ENCODE results near the gene DHCR24. TPM values are rescaled to one million over a fixed set of nuclear protein-coding genes. Genes with fewer than 3 reads are reported as not detected.

Gene DHCR24
- total RNA-seq, 2 donors from 2014 or later, result 217 to 298 TPM

DNA sequence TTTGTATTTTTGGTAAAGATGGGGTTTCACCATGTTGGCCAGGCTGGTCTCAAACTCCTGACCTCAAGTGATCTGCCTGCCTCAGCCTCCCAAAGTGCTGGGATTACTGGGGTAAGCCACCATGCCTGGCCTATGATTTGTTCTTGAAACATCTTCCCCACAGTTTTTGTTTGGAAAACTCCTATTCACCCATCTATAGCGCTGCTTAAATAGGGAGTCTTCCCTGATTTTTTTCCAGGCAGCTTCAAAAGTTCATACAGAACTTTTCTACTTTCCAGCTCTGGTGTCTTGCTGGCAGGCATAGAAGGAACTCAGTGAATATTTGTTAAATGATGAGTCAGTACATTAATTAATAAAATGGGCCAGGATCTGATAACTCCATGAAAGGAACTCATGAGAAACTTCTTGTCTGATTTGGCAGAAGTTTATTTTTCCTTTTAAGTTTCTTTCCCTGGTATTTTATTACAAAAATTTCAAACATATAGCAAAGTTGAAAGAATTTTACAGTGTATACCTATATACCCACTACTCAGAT lies 52.9 kb downstream of the DHCR24 start:
- intact Hi-C loops (cut with DNase I, micrococcal nuclease), result no loop called here
- no peak for ATAC-seq
- DNase-seq, result no peak

DNA sequence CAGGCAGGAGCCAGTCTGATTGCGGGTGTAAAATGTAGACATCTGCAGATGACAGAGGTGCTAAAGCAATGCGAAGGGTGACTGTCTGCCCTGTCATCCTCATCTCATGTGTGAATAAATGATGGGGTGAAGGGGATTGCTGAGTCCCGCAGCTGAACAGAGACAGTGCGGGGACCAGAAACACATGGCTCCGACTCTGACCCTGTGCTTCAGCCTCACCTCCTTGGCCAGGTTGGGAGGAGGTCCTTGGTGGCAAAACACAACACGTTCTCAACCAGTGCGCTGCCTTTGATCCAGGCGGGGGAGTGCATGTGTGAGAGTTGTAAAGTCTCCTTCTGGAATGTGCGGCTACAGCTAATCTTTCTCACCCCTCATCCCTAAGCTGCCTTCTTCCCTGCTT lies 53.9 kb downstream of the DHCR24 start:
- intact Hi-C loops (cut with DNase I, micrococcal nuclease), result no loop called here
- ATAC-seq, result no peak
- DNase-seq, result no peak

DNA sequence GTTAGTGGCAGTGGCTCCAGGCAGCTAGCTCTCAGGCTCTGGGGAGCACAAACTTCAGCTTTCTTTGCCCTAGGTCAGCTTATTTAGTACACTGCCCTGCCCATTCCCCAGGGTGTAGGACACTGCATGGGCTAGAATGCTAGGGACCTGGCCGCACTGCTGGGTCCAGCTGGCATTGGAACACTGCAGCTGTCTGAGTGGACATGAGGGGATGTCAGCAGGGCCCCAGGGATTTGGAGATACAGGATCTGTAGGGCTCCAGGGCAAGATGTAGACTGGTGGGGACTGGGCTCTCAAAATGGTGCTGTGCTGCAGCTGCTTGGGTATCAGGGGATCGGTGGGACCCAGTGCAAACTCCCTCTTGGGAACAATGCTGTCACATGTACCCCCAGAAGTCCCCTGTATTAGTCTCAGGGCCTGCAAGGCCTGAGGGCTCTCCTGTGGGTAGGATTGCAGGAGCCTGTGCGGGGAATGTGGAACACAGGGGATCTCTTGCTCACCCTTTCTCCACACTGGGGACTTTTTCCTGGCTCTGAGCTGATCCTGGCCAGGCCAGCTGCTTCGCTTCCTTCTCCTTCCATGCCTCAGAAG lies 60.7 kb downstream of the DHCR24 start:
- ATAC-seq (no peak), DNase-seq (no peak)
- intact Hi-C loops (cut with DNase I, micrococcal nuclease), result no loop called here

DNA sequence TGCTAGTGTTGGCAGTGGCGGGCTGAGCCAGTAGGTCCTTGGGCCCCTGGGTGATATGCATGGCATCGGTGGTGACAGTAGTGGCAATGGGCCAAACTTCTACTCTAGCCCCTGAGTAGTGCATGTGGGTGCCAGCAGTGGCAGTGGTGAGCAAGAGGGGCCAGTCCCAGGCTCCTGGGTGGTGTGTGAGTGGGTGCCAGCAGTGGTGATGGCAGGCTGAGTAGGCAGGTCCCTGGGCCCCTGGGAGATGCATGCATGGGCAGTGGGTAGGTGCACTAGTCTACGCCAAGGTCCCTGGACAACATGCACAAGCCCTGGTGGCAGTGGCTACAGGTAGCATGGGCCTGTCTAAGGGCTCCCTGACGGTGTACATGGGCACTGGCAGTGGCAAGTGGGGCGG lies 61.3 kb downstream of the DHCR24 start:
- ATAC-seq, result no peak
- no peak for DNase-seq
- intact Hi-C loops (cut with DNase I, micrococcal nuclease), result no loop called here

DNA sequence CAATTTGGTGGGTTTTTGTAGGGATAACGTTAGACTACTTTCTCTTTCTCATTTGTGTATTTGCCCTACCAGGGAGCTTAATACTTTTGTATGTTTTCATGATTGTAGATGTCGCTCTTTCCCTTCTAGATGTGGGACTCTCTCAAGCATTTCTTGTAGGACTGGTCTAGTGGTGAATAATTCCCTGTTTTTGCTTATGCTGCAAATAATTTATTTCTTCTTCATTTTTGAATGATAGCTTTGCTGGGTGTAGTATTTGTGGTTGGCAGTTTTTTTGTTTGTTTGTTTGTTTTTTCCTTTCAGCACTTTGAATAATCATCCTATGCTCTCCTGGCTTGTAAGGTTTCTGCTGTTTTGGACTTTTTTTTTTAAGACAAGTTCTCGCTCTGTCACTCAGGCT lies 63.3 kb downstream of the DHCR24 start:
- no peak for ATAC-seq
- intact Hi-C loops (cut with DNase I, micrococcal nuclease), result no loop called here

DNA sequence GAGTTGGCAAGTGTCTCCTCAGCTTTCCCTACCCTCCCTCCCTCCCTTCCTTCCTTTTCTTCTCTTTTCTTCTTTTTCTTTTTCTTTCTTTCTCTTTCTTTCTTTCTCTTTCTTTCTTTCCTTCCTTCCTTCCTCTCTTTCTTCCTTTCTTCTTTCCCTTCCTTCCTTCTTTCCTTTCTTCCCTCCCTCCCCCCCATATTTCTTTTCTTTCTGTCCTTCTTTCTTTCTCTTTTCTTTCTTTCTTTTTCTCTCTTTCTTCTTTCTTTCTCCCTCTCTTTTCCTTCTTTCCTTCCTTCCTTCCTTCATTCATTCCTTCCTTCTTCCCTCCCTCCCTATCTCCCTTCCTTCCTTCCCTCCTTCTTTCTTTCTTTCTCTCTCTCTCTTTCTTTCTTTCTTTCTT lies 67.3 kb downstream of the DHCR24 start:
- ATAC-seq (no peak), DNase-seq (no peak)
- intact Hi-C loops (cut with DNase I, micrococcal nuclease), result loop anchor here in 1 of 2 donors (10.0 kb wide), 1 partner anchor 315 kb away; no protein-coding TSS in a partner anchor

More for the DNA sequence above, 63.3 kb downstream of the DHCR24 start:
- DNase-seq, result no peak

DNA sequence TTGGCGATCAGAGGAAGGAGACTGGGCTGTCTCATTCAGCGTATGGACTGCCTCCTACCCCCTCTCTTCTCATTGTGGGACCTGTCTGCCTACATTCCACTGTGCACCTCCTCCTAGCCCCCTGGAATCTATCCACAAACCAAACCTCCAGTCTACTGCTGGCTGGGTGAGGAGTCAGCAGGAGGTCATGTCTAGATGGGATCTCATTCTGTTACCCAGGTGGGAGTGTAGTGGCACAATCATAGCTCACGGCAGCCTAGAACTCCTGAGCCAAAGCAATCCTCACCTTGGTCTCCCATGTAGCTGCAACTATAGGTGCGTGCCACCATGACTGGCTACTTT lies 67.8 kb downstream of the DHCR24 start:
- intact Hi-C loops (cut with DNase I, micrococcal nuclease), result loop anchor here in 1 of 2 donors (10.0 kb wide), 1 partner anchor 314 kb away; no protein-coding TSS in a partner anchor
- ATAC-seq (no peak), DNase-seq (no peak)

DNA sequence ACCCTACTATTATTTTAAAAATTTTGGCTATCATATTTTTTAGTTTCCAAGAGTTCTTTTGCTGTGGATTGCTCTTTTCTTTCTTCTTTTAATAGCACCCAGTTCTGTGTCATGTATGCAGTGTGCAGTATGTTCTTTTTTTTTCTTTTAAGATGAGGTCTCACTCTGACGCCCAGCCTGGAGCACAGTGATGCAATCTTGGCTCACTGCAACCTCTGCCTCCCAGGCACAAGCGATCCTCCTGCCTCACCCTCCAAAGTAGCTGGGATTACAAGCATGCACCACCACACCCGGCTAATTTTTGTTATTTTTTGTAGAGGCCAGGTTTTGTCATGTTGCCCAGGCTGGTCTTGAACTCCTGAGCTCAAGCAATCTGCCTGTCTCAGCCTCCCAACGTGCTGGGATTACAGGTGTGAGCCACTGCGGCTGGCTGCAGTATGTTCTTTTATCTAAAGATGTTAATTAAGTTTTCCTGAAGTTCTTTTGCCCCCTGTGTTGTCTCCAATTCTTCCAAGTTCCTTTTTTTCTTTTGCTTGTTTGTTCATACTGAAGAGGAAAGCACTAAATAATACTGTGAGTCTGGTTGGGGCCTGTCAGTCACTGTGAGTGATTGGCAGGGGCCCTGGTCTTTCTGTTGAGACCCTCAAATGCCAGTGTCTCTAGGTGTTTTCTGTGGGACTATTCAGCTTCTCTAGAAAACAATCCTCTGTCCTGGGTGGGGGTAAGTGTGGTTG lies 68.4 kb downstream of the DHCR24 start:
- ATAC-seq (no peak), DNase-seq (no peak)
- intact Hi-C loops (cut with DNase I, micrococcal nuclease), result loop anchor here in 1 of 2 donors (10.0 kb wide), 1 partner anchor 314 kb away; no protein-coding TSS in a partner anchor

DNA sequence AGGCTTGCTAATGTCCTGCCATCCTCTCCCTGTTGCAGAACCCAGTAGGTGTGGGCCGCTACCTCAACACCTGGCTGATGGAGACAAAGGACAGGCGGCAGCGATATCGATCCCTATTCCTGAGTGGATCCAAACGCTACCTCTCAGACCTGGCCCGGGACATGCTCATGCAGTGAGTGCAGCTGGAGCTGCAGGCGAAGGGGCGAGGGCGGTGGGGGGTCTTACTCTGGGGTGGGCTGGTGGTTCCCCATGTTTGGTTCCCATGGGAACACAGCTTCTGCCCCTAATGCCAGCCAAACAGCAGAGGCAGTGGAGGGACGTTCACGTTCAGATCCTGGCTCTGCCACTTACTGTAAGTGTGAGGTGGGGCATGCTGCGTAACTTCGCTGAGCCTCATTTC lies 70.0 kb downstream of the DHCR24 start:
- no peak for DNase-seq
- ATAC-seq, result no peak
- intact Hi-C loops (cut with DNase I, micrococcal nuclease), result loop anchor here in 1 of 2 donors (10.0 kb wide), 1 partner anchor 312 kb away; no protein-coding TSS in a partner anchor

DNA sequence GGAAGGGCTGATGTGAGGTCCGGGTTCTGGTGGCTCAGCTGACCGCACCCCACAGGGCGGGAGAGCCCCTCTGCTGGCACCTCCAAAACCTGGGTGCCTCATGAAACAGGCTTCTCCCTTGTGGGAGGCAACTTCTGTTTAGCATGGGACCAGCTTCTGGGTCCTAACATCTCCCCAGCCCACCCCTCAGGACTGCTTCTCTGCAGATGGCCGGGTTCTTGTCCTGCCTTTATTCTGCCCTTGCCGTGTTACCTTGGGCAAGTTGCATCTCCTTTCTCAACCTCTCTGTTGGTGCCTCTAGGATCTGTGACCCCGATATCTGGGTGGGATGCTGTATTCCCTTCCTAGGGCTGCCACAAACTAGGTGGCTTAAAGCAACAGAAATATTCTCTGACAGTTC lies 70.9 kb downstream of the DHCR24 start:
- intact Hi-C loops (cut with DNase I, micrococcal nuclease), result loop anchor here in 1 of 2 donors (10.0 kb wide), 1 partner anchor 311 kb away; no protein-coding TSS in a partner anchor
- no peak for DNase-seq
- peak; percentile 13 for ATAC-seq

DNA sequence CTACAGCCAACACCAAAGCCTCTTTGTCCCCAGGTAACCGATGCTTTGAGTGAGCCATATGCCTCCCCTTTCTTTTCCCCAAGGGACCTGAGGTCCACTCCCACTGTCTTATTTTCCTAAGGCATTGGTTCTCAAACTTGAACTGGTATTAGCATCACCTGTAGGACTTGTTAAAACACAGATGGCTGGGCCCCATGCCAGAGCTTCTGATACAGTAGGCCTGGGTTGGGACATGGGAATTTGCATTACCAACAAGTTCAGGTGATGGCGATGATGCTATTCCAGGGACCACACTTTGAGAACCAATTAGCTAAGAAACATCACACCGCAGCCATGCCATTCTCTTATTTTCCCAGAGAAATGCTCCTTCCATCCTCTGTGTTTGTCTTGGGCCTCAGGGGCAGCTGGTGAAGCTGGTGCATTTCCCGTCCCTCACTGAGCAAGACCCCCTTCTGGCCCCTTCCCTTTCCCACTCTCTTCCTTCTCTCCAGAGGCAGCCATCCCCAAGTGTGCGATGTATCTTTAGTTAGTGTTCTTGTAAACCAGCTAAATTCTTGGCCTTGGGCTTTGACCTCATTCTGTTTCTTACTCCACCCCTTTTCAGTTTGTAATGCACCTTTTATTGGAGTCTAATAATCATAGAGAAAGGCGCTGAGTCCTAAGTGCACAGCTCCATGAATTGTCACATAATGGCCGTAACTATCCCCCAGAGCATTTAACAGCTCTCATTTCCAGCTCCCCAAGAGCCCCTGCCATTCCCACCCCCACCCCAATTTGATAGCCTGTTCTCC lies 71.7 kb downstream of the DHCR24 start:
- intact Hi-C loops (cut with DNase I, micrococcal nuclease), result loop anchor here in 1 of 2 donors (10.0 kb wide), 1 partner anchor 310 kb away; no protein-coding TSS in a partner anchor
- DNase-seq (no peak), ATAC-seq (peak; percentile 78)

DNA sequence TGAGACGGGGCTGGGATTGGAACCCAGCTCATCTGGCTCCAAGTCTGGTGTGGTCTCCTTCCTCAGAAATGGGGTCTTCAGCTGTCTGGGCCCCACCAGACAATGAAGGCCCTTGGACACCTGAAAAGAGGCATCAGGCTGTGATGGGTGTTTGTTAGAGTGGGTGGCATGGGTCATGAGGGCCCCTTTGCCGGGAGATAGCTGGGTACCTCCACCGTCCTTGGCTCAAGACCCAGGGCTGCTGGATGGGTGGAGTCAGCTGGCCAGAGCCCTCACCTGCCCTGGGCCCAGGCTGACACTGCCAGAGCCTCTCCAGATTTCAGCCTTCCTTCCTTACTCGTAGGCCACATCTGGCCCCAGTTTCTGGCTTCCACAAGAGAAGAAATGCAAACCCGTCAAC lies 72.4 kb downstream of the DHCR24 start:
- DNase-seq, result no peak
- intact Hi-C loops (cut with DNase I, micrococcal nuclease), result loop anchor here in 1 of 2 donors (10.0 kb wide), 1 partner anchor 310 kb away; no protein-coding TSS in a partner anchor
- no peak for ATAC-seq

DNA sequence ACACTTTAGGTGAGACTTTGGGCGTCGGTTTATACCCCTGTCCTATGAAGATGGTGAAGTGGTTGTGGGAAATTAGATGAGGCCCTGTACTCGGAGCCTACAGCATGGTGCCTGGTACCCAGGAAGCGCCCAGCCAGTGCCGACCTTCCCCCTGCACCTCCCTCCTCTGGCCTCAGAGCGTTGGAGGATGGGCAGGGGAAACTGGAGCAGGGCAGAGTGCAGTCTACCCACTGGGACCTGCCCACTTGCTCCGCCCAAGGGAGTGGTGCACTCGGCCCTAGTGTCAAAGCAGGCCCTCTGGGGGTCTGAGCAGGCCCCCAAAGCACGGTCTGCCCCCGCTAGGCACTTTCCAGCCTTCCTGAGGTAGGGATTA lies 72.9 kb downstream of the DHCR24 start:
- intact Hi-C loops (cut with DNase I, micrococcal nuclease), result loop anchor here in 1 of 2 donors (10.0 kb wide), 1 partner anchor 309 kb away; no protein-coding TSS in a partner anchor
- peak; percentile 76 for ATAC-seq
- DNase-seq, result peak; percentile 77 to 79

DNA sequence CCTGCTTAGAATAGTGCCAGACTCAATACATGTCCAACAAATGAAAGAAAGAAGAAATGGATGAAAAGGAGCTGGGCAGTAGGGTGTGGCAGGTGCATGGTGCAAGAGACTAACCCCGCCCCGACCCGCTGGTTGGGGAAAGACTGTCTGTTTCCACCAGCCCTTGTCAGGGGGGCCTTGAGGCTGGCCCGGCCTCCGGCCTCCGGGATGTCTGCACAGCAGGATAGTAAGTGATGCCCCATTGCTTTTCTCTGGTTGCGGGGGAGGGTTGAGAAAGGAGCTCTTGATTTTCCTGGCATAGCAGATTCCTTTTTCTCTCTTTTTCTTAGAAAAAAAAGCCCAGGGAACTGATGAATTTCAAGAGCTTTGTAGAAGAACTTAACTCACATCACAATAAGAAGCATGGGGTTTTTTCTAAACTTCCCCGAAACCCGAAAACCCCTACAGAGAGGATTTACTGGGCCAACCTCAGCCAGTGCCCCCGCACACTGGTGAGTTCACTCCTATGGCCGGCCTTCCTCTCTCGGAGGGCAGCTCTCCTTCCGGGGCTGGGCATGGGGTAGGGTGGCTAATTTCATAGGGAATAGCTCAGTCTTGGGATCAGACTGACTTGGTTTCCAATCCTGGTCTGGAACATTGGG lies 73.4 kb downstream of the DHCR24 start:
- DNase-seq (peak in 1 of 2 donors; percentile 54), ATAC-seq (peak; percentile 14)
- intact Hi-C loops (cut with DNase I, micrococcal nuclease), result loop anchor here in 1 of 2 donors (10.0 kb wide), 1 partner anchor 309 kb away; no protein-coding TSS in a partner anchor

DNA sequence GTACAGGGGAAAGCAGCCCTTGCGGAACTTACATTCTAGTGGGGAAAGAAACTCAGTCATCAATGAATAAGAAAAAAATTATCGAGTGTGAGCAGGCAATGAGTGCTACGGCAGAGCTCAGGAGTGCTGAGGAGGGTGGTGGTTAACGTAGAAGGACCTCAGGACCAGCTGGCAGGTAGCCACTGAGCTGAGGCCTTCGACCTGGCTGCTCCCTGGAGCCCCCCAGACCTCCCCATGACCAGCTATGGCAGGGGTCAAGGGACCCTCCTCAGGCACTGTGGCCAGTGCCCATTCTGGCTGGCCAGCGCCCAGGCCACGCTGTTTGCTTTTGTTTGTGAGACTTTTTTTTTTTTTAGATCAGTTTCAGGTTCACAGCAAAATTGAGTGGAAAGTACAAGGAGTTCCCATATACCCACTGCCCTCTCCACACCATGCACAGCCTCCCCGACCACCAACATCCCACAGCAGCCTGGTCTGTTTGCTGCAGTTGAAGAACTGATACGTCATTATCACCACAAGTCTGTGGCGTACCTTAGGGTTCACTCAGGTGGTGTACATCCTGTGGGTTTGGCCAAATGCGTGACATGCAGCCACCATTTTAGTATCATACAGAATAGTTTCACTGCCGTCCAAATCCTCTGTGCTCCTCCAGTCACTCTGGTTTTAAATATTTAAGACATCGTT lies 74.1 kb downstream of the DHCR24 start:
- DNase-seq (no peak), ATAC-seq (no peak)
- intact Hi-C loops (cut with DNase I, micrococcal nuclease), result loop anchor here in 1 of 2 donors (10.0 kb wide), 1 partner anchor 308 kb away; no protein-coding TSS in a partner anchor

DNA sequence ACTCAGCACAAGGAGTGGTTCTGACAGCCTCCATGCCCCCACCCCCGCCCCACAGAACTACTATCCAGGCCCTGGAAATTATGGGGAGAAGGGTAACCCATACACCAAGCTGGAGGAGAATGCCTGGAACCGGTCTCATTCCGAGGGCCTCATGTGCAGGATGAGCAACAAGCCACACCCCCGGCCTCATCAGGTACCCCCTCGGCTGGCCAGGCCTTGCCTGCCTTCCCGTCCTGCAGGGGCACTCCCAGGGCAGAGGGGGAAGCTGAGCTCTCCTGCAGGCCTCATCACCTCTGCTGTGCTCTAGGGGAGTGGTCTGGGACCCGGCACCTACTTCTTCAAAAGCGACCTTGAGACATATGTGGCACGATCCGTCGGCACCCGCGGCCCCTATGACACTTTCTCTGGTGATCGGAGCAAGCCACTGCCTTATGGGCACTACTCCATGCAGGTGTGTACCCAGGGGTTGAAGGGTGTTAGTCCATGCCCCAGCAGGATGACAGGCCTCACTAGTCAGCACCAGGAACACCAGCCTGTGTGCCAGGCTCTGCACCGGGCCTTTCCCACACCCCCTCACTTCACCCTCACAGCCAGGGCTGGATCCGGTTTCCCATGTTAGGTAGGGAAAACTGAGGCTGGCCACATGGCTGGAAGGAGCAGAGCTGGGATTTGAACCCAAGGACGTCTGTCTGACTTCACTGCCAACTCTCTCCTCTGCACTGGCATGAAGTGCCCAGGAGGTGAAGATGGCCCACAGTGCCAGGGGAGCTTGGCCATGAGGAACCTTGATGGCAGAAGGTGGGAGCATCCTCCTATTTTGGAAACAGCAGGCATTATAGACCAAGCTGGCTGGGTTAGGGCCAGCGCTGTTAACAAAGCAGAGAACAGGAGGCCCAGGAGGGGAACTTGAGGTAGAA lies 75.0 kb downstream of the DHCR24 start:
- DNase-seq (peak in 1 of 2 donors; percentile 24), ATAC-seq (no peak)
- intact Hi-C loops (cut with DNase I, micrococcal nuclease), result loop anchor here in 1 of 2 donors (10.0 kb wide), 1 partner anchor 307 kb away; no protein-coding TSS in a partner anchor

DNA sequence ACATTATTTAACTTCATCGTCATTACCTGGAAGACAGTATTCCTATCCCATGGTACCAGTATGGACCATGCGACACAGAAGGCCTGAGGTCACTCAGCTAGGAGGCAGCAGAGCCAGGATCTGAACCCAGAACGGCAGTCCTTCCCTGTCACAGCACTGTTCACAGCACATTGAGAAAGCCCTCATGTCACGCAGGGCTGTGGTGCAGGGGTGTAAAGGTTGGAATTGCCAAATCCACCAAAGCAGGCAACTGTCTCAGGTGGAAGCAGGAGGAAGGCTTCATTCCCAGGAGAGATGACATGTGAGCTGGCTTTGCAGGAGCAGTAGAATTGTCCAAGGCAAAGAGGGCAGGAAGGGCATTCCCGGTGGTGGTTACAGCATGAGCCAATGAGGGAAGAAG lies 75.9 kb downstream of the DHCR24 start:
- ATAC-seq (no peak), DNase-seq (no peak)
- intact Hi-C loops (cut with DNase I, micrococcal nuclease), result loop anchor here in 1 of 2 donors (10.0 kb wide), 1 partner anchor 306 kb away; no protein-coding TSS in a partner anchor
